Fibroblast of lung (primary cell): Measurements from ENCODE around the gene OVOL3.

ENCODE experiments used
- EZH2 ChIP-seq: IDR thresholded peaks from 2 replicates; pipeline ENCODE4 v1.5.1; 2012; ENCODE audit warnings: low read length, control low read depth, mild to moderate bottlenecking; ENCODE audit errors: missing control alignments
- TF ChIP-seq, protein P1 (sequence below), 2 donors: IDR thresholded peaks in 1 of 2; conservative IDR thresholded peaks in 1 of 2; 1 replicate in 1 of 2; 2 replicates in 1 of 2; pipeline ENCODE4 v1.5.1; 2011 to 2012; ENCODE audit warnings: low read length in 2 of 2, control low read depth in 1 of 2, inconsistent platforms in 1 of 2, low read depth in 1 of 2, mild to moderate bottlenecking in 1 of 2

DNA sequence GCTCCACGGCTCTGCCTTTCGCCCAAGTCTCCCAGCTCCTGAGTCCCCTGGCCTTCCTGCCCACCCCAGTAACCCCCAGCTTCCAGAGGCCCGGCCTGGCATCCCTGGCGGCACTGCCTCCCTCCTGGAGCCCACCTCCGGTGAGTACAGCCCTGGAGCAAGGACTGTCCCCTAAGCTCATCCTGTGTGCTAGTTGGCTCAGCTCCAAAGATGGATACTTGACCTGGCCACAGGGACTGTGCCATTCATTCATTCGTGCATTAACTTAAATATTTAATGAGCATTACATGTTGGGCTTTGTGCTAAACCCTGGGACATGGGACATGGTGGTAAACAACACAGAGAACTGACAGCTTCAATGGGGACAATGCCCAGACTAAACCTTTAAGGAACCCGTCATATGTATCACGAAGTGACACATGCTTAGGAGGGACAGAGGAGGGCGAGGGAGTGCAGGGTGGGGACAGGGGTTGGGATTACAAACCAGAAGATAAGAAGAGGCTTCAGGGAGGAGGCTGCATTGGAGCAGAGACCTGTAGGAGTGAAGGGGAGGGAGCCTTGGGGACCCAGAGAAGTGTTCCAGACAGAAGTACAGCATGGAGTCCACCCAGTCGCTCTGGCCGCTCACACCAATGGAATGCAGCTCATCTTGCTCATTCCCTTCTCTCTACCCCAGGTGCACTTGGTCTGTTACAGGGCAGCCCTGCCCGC is 6.9 kb upstream of the OVOL3 start:
- TF ChIP-seq, protein P1, sequence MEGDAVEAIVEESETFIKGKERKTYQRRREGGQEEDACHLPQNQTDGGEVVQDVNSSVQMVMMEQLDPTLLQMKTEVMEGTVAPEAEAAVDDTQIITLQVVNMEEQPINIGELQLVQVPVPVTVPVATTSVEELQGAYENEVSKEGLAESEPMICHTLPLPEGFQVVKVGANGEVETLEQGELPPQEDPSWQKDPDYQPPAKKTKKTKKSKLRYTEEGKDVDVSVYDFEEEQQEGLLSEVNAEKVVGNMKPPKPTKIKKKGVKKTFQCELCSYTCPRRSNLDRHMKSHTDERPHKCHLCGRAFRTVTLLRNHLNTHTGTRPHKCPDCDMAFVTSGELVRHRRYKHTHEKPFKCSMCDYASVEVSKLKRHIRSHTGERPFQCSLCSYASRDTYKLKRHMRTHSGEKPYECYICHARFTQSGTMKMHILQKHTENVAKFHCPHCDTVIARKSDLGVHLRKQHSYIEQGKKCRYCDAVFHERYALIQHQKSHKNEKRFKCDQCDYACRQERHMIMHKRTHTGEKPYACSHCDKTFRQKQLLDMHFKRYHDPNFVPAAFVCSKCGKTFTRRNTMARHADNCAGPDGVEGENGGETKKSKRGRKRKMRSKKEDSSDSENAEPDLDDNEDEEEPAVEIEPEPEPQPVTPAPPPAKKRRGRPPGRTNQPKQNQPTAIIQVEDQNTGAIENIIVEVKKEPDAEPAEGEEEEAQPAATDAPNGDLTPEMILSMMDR (conservative IDR thresholded peaks at IDR 0.05 in 1 of 2, IDR thresholded peaks at IDR 0.05 in 1 of 2; ENCODE audit: low read depth in 1 of 2, low read length in 2 of 2) = no peak
- no peak for TF ChIP-seq EZH2
